Measurements from ENCODE around the gene FAM72D. TPM values are rescaled to one million over a fixed set of nuclear protein-coding genes. Genes with fewer than 3 reads are reported as not detected.
"Not testable (repeated sequence)": the region's sequence is repeated elsewhere in the genome, so short reads cannot be mapped to it uniquely, and the experiment has no call there.

FAM72D gene
- polyA plus RNA-seq, 3 donors: 0.48 to 1.2 (median 0.79) TPM

DNA sequence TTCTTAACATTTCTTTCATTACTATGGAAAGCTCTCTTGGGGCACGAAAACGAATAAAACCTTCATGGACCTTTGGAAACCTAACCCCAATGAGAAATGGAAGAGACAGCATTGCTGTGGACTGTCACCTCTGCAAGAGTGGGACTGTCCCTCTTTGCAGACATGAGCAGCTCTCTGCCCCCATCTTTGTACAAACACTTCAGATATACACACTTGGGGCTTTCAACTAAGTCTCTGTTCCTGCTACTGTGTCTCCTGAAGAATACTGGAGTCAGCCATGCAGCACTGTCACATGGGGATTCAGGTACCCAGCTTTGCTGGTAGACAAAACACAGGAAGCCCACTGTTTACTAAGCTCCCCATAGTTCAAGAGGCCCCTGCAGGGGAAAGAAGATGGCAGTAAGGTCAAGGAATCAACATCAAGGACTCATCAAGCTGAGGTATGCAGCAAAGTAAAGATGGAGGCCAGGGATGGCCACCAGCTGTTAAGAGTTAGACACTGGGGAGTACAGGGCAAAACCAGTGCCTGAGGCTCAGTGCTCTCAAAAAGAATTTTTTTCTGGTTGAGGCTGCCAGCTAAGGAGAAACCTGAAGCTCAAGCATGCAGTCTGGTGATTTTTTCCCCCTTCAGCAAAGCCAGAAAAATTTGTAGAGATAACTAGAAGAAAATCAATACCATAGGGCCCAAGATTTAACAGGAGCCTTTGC, 31.7 kb upstream of the FAM72D start:
- H3K9me3 Mint-ChIP-seq; H3K4me1 ChIP-seq (ENCODE audit: control insufficient read depth in 1 of 2, insufficient read depth in 2 of 2, low read length in 2 of 2); intact Hi-C loops (cut with micrococcal nuclease); H3K27ac ChIP-seq (ENCODE audit: low read depth in 1 of 2, low read length in 2 of 2); H3K4me1 Mint-ChIP-seq; H4K20me1 ChIP-seq (ENCODE audit: insufficient read depth, low read length); H3K27me3 ChIP-seq (ENCODE audit: control insufficient read depth in 2 of 2, insufficient read depth in 2 of 2, low read length in 2 of 2); H3K27ac Mint-ChIP-seq; H3K9me3 ChIP-seq (replicated peaks in 1 of 2; ENCODE audit: control insufficient read depth in 1 of 2, insufficient read depth in 1 of 2, low read length in 2 of 2); H3K4me3 Mint-ChIP-seq; H3K9ac ChIP-seq (ENCODE audit: insufficient read depth, low read length, poor library complexity, severe bottlenecking); H3K4me2 ChIP-seq (replicated peaks; ENCODE audit: extremely low read depth, low read length, poor library complexity, severe bottlenecking); H3K27me3 Mint-ChIP-seq (ENCODE audit: low read depth in 3 of 3); H3K36me3 Mint-ChIP-seq; H2AFZ ChIP-seq (ENCODE audit: insufficient read depth, low read depth, low read length, poor library complexity, severe bottlenecking); DNase-seq; H3K36me3 ChIP-seq (replicated peaks in 1 of 2; ENCODE audit: control insufficient read depth in 1 of 2, insufficient read depth in 2 of 2, low read length in 2 of 2); H3K4me3 ChIP-seq (replicated peaks in 1 of 3; ENCODE audit: low read depth in 2 of 3, low read length in 3 of 3); H3K79me2 ChIP-seq (ENCODE audit: insufficient read depth, low read length): not testable (repeated sequence)
- WGBS (ENCODE audit: insufficient coverage): no CpG with 5 or more reads among the region's 2 CpGs

GRCh38 chr1:145065194-145065826, 30.5 kb upstream of the FAM72D start:
- H2AFZ ChIP-seq (ENCODE audit: insufficient read depth, low read depth, low read length, poor library complexity, severe bottlenecking); H4K20me1 ChIP-seq (ENCODE audit: insufficient read depth, low read length); H3K27me3 ChIP-seq (ENCODE audit: control insufficient read depth in 2 of 2, insufficient read depth in 2 of 2, low read length in 2 of 2); H3K27me3 Mint-ChIP-seq (ENCODE audit: low read depth in 3 of 3); H3K9me3 ChIP-seq (replicated peaks in 1 of 2; ENCODE audit: control insufficient read depth in 1 of 2, insufficient read depth in 1 of 2, low read length in 2 of 2); H3K4me2 ChIP-seq (replicated peaks; ENCODE audit: extremely low read depth, low read length, poor library complexity, severe bottlenecking); H3K36me3 Mint-ChIP-seq; H3K4me1 Mint-ChIP-seq; H3K4me3 Mint-ChIP-seq; DNase-seq; H3K9me3 Mint-ChIP-seq; H3K36me3 ChIP-seq (replicated peaks in 1 of 2; ENCODE audit: control insufficient read depth in 1 of 2, insufficient read depth in 2 of 2, low read length in 2 of 2); H3K79me2 ChIP-seq (ENCODE audit: insufficient read depth, low read length); H3K4me1 ChIP-seq (ENCODE audit: control insufficient read depth in 1 of 2, insufficient read depth in 2 of 2, low read length in 2 of 2); H3K27ac Mint-ChIP-seq; intact Hi-C loops (cut with micrococcal nuclease); H3K4me3 ChIP-seq (replicated peaks in 1 of 3; ENCODE audit: low read depth in 2 of 3, low read length in 3 of 3); H3K27ac ChIP-seq (ENCODE audit: low read depth in 1 of 2, low read length in 2 of 2); H3K9ac ChIP-seq (ENCODE audit: insufficient read depth, low read length, poor library complexity, severe bottlenecking): not testable (repeated sequence)
- WGBS (ENCODE audit: insufficient coverage): no CpG with 5 or more reads among the region's 5 CpGs

DNA sequence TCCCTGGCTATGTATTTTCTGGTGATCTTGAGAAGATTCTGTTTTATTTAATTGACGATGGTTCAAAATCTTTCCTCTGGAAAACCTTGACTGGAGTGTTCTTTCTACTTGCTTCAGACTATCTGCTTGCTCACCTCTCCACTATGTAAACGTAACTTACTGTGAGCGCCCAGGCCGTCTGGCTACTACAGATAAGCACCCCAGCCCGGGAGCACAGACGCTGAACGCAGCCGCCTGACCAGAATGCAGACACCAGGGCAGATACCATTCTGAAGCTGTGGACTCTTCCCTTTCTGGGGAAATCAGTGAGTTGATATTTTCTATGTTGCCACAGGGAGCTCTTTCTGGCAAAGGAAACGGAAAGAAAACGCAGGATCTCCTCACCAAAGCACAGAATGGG, 29.3 kb upstream of the FAM72D start:
- H3K36me3 Mint-ChIP-seq; H3K9me3 Mint-ChIP-seq; intact Hi-C loops (cut with micrococcal nuclease); H3K4me2 ChIP-seq (replicated peaks; ENCODE audit: extremely low read depth, low read length, poor library complexity, severe bottlenecking); H3K79me2 ChIP-seq (ENCODE audit: insufficient read depth, low read length); H3K27me3 Mint-ChIP-seq (ENCODE audit: low read depth in 3 of 3); H3K9ac ChIP-seq (ENCODE audit: insufficient read depth, low read length, poor library complexity, severe bottlenecking); H3K27ac Mint-ChIP-seq; H3K4me3 ChIP-seq (replicated peaks in 1 of 3; ENCODE audit: low read depth in 2 of 3, low read length in 3 of 3); H3K36me3 ChIP-seq (replicated peaks in 1 of 2; ENCODE audit: control insufficient read depth in 1 of 2, insufficient read depth in 2 of 2, low read length in 2 of 2); H3K4me3 Mint-ChIP-seq; H3K27ac ChIP-seq (ENCODE audit: low read depth in 1 of 2, low read length in 2 of 2); H3K4me1 ChIP-seq (ENCODE audit: control insufficient read depth in 1 of 2, insufficient read depth in 2 of 2, low read length in 2 of 2); H3K9me3 ChIP-seq (replicated peaks in 1 of 2; ENCODE audit: control insufficient read depth in 1 of 2, insufficient read depth in 1 of 2, low read length in 2 of 2); H3K27me3 ChIP-seq (ENCODE audit: control insufficient read depth in 2 of 2, insufficient read depth in 2 of 2, low read length in 2 of 2); H4K20me1 ChIP-seq (ENCODE audit: insufficient read depth, low read length); DNase-seq; H3K4me1 Mint-ChIP-seq; H2AFZ ChIP-seq (ENCODE audit: insufficient read depth, low read depth, low read length, poor library complexity, severe bottlenecking): not testable (repeated sequence)
- WGBS (ENCODE audit: insufficient coverage): no CpG with 5 or more reads among the region's 10 CpGs

GRCh38 chr1:145071569-145071968, 24.2 kb upstream of the FAM72D start:
- intact Hi-C loops (cut with micrococcal nuclease); H4K20me1 ChIP-seq (ENCODE audit: insufficient read depth, low read length); H3K79me2 ChIP-seq (ENCODE audit: insufficient read depth, low read length); H3K27ac ChIP-seq (ENCODE audit: low read depth in 1 of 2, low read length in 2 of 2); H3K9me3 Mint-ChIP-seq; H3K4me3 Mint-ChIP-seq; DNase-seq; H3K9me3 ChIP-seq (replicated peaks in 1 of 2; ENCODE audit: control insufficient read depth in 1 of 2, insufficient read depth in 1 of 2, low read length in 2 of 2); H3K36me3 Mint-ChIP-seq; H3K27me3 Mint-ChIP-seq (ENCODE audit: low read depth in 3 of 3); H3K36me3 ChIP-seq (replicated peaks in 1 of 2; ENCODE audit: control insufficient read depth in 1 of 2, insufficient read depth in 2 of 2, low read length in 2 of 2); H3K27me3 ChIP-seq (ENCODE audit: control insufficient read depth in 2 of 2, insufficient read depth in 2 of 2, low read length in 2 of 2); H3K4me1 ChIP-seq (ENCODE audit: control insufficient read depth in 1 of 2, insufficient read depth in 2 of 2, low read length in 2 of 2); H3K4me2 ChIP-seq (replicated peaks; ENCODE audit: extremely low read depth, low read length, poor library complexity, severe bottlenecking); H3K27ac Mint-ChIP-seq; H3K4me3 ChIP-seq (replicated peaks in 1 of 3; ENCODE audit: low read depth in 2 of 3, low read length in 3 of 3); H3K9ac ChIP-seq (ENCODE audit: insufficient read depth, low read length, poor library complexity, severe bottlenecking); H2AFZ ChIP-seq (ENCODE audit: insufficient read depth, low read depth, low read length, poor library complexity, severe bottlenecking); H3K4me1 Mint-ChIP-seq: not testable (repeated sequence)
- no CpG with 5 or more reads among the region's 6 CpGs for WGBS (ENCODE audit: insufficient coverage)

Measured in CD14-positive monocyte (primary cell).